GM19023 (cell line): ENCODE data around the gene GALNS.
"Not testable (repeated sequence)": the region's sequence is repeated elsewhere in the genome, so short reads cannot be mapped to it uniquely, and the experiment has no call there.

ENCODE experiments used
- ATAC-seq: cut with Tn5 transposase; IDR thresholded peaks from one replicate; pipeline ENCODE4 v1.9.1; 2021; ENCODE audit warnings: mild to moderate bottlenecking, moderate library complexity; ENCODE audit not compliant: unreplicated experiment

The GALNS gene

GRCh38 chr16:88856828-88857727 lies at the start of gene GALNS, which contains the start of gene TRAPPC2L:
TSS of gene GALNS (minus strand) at chr16:88856947. CDS start at chr16:88856877, 70 bp downstream.
TSS of gene TRAPPC2L (plus strand) at chr16:88857127. CDS start at chr16:88857151, 24 bp downstream.
- ATAC-seq = peak; percentile 76

- no peak for ATAC-seq
Observed at GRCh38 chr16:88906020-88906419, 49.3 kb upstream of the GALNS start.

GRCh38 chr16:88905563-88905962 lies 48.8 kb upstream of the GALNS start:
- ATAC-seq = no peak

GRCh38 chr16:88904676-88905365 lies 48.1 kb upstream of the GALNS start:
- ATAC-seq = no peak

DNA sequence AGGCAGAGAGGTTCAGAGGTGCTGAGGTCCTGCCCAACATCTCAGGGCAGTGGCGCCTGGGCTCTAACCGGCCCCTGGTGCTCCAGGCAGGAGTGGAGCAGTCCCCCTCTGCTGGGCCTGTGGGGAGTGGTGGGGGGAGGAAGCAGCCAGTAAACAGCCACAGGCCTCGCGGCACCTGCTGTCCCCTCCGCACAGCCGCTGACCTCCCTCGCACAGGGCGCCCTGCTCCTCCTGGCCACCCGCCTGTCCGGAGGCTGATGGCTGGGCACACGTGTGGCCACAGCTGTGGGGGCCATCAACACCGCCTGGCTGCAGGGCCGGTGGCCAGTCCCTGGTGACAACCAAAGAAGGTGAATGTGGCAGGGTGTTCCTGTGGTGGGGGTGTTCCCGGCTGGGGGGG lies 46.5 kb upstream of the GALNS start:
- no peak for ATAC-seq

- no peak for ATAC-seq
Observed at GRCh38 chr16:88902744-88903143, 46.0 kb upstream of the GALNS start.

DNA sequence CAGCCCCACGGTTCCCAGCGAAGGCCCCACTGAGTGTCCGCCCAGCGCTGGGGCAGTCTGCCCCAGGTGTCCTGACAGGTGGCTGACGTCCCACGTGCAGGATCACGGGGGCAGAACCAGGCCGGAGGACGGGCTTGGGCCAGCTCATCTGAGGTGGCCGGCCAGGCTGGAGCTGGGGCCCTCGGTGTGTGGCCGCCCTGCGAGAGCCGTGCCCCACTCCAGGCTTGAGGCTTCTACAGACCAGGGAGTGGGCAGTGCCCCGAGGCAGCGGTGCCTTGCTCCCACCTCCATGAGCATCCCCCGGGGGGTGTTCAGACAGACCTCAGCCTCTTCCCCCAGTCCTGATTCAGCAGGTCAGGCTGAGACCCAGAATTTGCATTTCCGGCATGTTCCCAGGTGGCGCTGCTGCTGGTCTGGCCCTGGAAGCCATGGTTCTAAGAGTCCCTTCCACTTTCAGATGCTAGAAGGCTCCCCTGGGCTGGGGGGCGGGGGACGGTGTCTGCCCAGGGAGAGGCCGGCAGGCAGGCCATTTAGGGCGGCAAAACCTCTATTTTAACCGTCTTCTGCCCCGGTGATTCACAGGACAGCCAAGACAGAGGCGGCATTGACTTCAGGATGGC lies 45.1 kb upstream of the GALNS start:
- no peak for ATAC-seq

- no peak for ATAC-seq
Observed at GRCh38 chr16:88900662-88901052, 43.9 kb upstream of the GALNS start.

- ATAC-seq = no peak
Observed at GRCh38 chr16:88899901-88900661, 43.3 kb upstream of the GALNS start.

DNA sequence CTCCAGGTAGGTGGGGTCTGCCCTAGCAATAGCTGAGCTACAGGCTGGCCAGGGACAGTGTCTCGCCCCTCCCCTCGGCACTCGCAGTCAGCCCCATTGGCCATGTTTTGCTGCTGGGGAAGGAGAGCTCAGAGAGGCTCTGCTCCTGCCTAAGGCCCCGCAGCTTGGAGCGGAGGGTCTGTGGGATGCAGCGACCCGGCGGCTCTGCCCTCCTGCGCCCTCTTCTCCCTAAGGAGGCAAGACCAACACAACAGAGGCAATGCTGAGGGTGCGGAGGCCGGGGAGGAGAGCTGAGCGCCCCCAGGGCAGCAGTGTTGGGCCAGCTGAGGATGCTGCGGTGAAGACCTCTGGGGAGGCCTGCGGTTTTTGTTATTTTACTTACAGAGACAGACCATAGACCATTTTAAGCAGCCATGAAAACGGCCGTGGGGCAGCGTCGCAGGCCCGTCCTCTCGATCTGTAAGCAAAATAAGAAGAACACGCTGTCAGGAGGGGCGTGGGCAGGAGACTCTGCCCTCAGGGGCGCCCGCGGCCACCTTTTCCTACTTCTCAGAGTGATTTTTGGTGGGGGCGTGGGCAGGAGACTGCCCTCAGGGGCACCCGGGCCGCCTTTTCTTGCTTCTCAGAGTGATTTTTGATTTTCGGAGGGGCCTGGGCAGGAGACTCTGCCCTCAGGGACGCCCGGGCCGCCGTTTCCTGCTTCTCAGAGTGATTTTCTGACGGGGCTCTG lies 41.1 kb upstream of the GALNS start:
- no peak for ATAC-seq

DNA sequence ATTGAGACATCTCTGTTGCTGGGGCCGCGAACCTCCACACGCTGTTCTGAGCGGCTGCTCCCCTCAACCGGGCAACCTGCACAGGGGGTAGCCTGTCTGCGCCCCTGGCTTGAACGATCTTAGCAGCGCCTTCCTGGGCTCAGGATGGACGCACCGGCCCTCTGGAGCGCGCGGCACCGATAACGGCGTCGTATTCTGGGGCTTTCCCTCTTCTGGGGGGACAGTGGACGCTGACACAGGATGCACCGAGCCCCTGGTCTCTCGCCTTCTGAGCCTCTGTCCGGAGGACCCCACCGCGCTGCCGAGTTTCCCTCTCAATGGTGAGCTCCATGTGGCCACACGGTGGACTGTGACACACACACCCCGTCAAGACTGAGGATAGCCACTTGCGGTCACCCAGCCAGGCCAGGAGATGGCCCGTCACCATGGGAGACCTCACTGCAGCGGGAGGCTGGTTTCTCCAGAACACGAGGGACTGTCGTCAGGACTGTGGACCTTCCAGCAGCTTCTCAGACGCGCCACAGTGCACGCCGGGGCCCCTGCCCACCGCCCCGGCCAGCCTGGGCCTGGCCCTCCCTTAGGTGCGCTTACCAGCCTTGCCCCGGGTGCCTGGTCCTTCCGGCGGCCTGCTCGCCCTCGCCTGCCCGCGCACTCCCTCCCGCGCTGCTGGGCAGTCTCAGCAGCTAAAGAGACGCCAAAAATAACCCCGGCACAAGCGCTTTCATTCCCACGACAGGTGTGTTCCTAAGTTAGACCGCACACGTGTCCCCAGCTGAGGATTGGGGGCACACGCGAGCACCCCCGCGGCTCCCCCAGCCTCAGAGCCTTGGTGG lies 39.7 kb upstream of the GALNS start:
- no peak for ATAC-seq

GRCh38 chr16:88895335-88895734 lies 38.6 kb upstream of the GALNS start:
- no peak for ATAC-seq

GRCh38 chr16:88894681-88895300 lies 38.0 kb upstream of the GALNS start:
- no peak for ATAC-seq

DNA sequence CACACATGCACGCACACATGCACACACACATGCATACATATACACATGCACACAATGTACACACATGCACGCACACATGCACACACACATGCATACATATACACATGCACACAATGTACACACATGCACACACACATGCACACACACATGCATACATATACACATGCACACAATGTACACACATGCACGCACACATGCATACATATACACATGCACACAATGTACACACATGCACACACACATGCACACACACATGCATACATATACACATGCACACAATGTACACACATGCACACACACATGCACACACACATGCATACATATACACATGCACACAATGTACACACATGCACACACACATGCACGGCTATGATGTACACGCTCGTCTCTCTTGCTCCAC lies 37.5 kb upstream of the GALNS start:
- not testable (repeated sequence) for ATAC-seq

- ATAC-seq = no peak
Observed at GRCh38 chr16:88893127-88893968, 36.6 kb upstream of the GALNS start.

DNA sequence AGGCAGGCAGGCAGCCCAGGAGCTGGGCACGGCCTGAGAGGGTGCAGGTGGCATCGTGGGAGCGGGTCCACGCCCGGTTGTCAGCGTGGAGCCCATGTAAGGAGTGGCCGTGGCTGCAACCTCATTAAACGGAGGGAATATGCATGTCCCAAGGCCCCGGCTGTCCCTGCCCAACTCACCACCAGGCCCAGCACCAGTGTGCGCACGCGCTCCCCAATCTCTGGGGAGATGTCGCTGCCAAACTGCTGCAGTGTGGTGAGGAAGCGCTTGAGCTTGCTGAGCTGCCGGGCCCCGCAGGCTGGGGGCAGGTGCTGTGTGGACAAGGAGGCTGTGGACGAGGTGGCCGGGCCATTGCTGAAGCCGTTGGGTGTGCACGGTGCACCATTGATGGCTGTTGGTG lies 35.3 kb upstream of the GALNS start:
- ATAC-seq = no peak

- no peak for ATAC-seq
Observed at GRCh38 chr16:88891083-88891482, 34.3 kb upstream of the GALNS start.
